PFSK-1 (cell line): ENCODE measurements around the gene WDFY2.

Experiments
- POLR2AphosphoS5 ChIP-seq: IDR thresholded peaks from 2 replicates; pipeline ENCODE4 v1.6.1; 2012; ENCODE audit warnings: low read depth, mild to moderate bottlenecking, control low read depth, low read length, moderate library complexity
- REST ChIP-seq, 2 experiments: IDR thresholded peaks; 2 replicates each; pipeline versions ENCODE4 v1.6.1 to v1.8.0; 2011 to 2012; ENCODE audit warnings: low read depth in 2 of 2, low read length in 2 of 2, control low read depth in 1 of 2, inconsistent platforms in 1 of 2, mild to moderate bottlenecking in 1 of 2, moderate library complexity in 1 of 2; ENCODE audit not compliant: insufficient read depth in 1 of 2
- SIN3A ChIP-seq: IDR thresholded peaks from 2 replicates; pipeline ENCODE4 v1.6.1; 2012; ENCODE audit warnings: mild to moderate bottlenecking, low read length, moderate library complexity, borderline replicate concordance; ENCODE audit not compliant: insufficient read depth
- TAF1 ChIP-seq: IDR thresholded peaks from 2 replicates; pipeline ENCODE4 v1.6.1; 2012; ENCODE audit warnings: low read length, control low read depth, borderline replicate concordance; ENCODE audit not compliant: insufficient read depth

- TF ChIP-seq REST (IDR thresholded peaks at IDR 0.05; ENCODE audit: insufficient read depth in 1 of 2, low read depth in 2 of 2, low read length in 2 of 2) (no peak), TAF1 (no peak), POLR2AphosphoS5 (no peak), SIN3A (no peak)
Observed at GRCh38 chr13:51624207-51624606, 39.9 kb downstream of the WDFY2 start.
